AG08396 (cell line): Measurements from ENCODE around the gene EXOSC9.

Experiments
- DNase-seq: peaks from one replicate; pipeline ENCODE4 v3.0.0; 2012; ENCODE audit warnings: low spot score, mixed read lengths

EXOSC9 gene

GRCh38 chr4:121789455-121789854 lies 11.7 kb upstream of the EXOSC9 start:
- no peak for DNase-seq

- DNase-seq: no peak
These were observed 10.9 kb upstream of the EXOSC9 start for GRCh38 chr4:121789960-121790829.

- no peak for DNase-seq
These were observed 10.1 kb upstream of the EXOSC9 start for GRCh38 chr4:121790976-121791375.

- DNase-seq: no peak
These were observed 9.6 kb upstream of the EXOSC9 start for GRCh38 chr4:121791481-121791880.

GRCh38 chr4:121792966-121793365 lies 8.2 kb upstream of the EXOSC9 start:
- no peak for DNase-seq

- no peak for DNase-seq
These were observed 6.5 kb upstream of the EXOSC9 start for GRCh38 chr4:121794505-121795188.

GRCh38 chr4:121796283-121796682 lies 4.8 kb upstream of the EXOSC9 start:
- DNase-seq: no peak

- no peak for DNase-seq
These were observed 1.8 kb upstream of the EXOSC9 start for GRCh38 chr4:121799208-121799823.

GRCh38 chr4:121799867-121800501 lies 1.1 kb upstream of the EXOSC9 start:
- no peak for DNase-seq

- no peak for DNase-seq
These were observed 524 bp upstream of the EXOSC9 start for GRCh38 chr4:121800638-121800960.

GRCh38 chr4:121801715-121802075 lies 572 bp downstream of the EXOSC9 start:
- no peak for DNase-seq

- DNase-seq: no peak
These were observed 5.3 kb downstream of the EXOSC9 start for GRCh38 chr4:121806411-121806810.

GRCh38 chr4:121811122-121811521 lies 10.0 kb downstream of the EXOSC9 start:
- no peak for DNase-seq

GRCh38 chr4:121814756-121815155 lies 13.6 kb downstream of the EXOSC9 start:
- DNase-seq: no peak

GRCh38 chr4:121817006-121817405 lies 15.9 kb downstream of the EXOSC9 start:
- DNase-seq: no peak

- DNase-seq: no peak
These were observed 16.6 kb downstream of the EXOSC9 start for GRCh38 chr4:121817701-121818100.

GRCh38 chr4:121818215-121818614 lies 17.1 kb downstream of the EXOSC9 start:
- DNase-seq: no peak

GRCh38 chr4:121819216-121819965 lies 18.3 kb downstream of the EXOSC9 start:
- no peak for DNase-seq

GRCh38 chr4:121822047-121822446 lies 20.9 kb downstream of the EXOSC9 start:
- no peak for DNase-seq

- DNase-seq: peak; percentile 34
These were observed 21.8 kb downstream of the EXOSC9 start for GRCh38 chr4:121822796-121823504.

GRCh38 chr4:121823505-121824170 lies 22.5 kb downstream of the EXOSC9 start, which contains the start of gene CCNA2:
Gene CCNA2, minus strand, starts transcription at chr4:121823883. Its CDS starts 255 bp downstream, at chr4:121823628.
- DNase-seq: peak; percentile 97
